ENCODE data around the gene PERCC1. TPM values are rescaled to one million over a fixed set of nuclear protein-coding genes. Genes with fewer than 3 reads are reported as not detected.

The PERCC1 gene
- total RNA-seq: not detected

DNA sequence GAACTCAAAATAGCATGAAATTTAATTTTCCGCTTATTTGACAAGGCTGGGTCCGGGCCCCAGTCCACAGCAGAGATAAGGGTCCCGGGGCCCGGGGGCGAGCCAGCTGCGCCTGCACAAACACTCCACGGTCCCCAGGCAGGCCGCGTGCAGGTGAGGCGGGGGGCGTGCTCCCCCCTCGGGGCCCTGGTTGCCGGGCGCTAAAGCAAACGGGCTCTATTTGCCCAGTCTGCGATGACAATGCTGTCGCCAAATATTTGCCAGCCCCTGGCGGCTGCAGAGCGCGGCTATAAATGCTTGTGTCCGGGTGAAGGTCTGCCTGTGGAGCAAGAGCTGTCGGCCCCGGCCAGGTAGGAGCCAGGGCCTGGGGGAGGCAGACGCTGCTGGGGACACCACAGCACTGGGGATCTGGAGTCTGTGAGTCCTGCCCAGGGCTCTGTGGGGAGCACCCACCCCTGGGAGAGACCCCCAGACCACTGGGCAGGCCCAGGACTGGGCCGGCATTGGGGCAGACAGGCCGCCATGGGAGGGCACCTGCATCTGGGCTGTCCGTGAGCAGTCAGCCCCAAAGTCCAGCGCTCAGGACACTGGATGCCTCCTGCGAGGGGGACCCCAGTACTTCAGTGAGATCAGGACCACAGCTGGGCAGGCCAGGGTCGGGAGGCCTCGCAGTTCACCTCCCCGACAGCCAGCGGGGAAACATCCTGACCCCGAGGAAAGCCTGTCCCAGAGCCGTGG is at the start of gene PERCC1:
Gene PERCC1 (plus strand): TSS at position 320 of the 738 bp plus-strand sequence. CDS start 1,516 bp downstream, outside the sequence.
- 33 to 56% methylated on average over 13 to 20 of the region's 35 CpGs for WGBS, 2 donors
- no peak for TF ChIP-seq CTCF (IDR thresholded peaks at IDR 0.05)
- intact Hi-C loops (cut with DNase I): no loop called here

DNA sequence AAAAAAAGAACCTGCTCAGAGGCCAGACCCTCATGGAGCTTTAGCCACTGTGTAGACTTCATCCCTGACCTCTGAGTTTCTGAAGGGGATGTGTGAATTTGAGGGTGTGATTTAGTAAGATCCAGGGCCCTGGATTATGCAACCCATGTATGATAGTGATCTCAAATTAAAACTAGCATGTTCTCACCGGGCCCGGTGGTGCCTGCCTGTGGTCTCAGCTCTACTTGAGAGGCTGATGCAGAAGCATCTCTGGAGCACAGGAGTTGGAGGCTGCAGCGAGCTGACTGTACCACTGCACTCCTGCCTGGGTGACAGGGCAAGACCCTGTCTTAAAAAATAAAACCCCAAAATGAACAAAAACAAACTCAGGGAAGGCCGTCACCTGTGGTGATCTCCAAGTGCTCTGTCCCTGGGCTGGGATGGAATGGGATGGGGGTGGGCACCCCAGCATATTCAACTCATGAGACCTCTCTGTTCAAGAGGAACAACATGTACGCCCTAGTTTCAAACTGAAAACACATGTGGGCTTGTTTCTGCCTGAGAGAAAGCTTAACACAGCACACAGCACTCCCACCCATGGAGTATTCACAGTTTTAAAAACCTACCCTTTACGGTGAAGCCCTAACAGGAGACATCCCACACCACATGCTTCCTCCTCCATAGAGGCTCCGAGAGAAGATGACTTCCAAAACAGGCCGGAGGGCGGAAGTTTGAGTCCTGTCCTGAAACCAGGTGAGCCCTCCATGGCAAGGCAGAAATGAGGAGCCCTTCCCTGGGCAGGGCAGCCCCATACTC is 49.1 kb upstream of the PERCC1 start:
- peaks cover 0 to 79% (median 13%) of the 10 kb centered on the region in 3 donors for H3K36me3 ChIP-seq
- 81 to 97% methylated on average over 6 to 7 of the region's 9 CpGs for WGBS, 2 donors
- no peak overlapping the region for H3K4me3 ChIP-seq
- no peak for DNase-seq
- peaks cover 16 to 29% (median 20%) of the 10 kb centered on the region in 3 donors for H3K4me1 ChIP-seq
- no peaks in the 10 kb centered on the region for H3K27me3 ChIP-seq
- TF ChIP-seq CTCF (IDR thresholded peaks at IDR 0.05): no peak
- TF ChIP-seq POLR2A (IDR thresholded peaks at IDR 0.05): no peak
- no peaks in the 10 kb centered on the region for H3K9me3 ChIP-seq
- no peak overlapping the region for H3K27ac ChIP-seq
- intact Hi-C loops (cut with DNase I): no loop called here

More for the DNA sequence above, at the start of gene PERCC1:
- Histone ChIP-seq H3K4me1 (peaks cover 0 to 8% (median 0%) of the 10 kb centered on the region in 3 donors), H3K9me3 (no peaks in the 10 kb centered on the region), H3K27ac (no peak within 1 kb of the TSS), H3K27me3 (peaks cover 0 to 56% (median 0%) of the 10 kb centered on the region in 4 donors), H3K36me3 (no peaks in the 10 kb centered on the region), H3K4me3 (no peak within 1 kb of the TSS)
- no peak for DNase-seq

DNA sequence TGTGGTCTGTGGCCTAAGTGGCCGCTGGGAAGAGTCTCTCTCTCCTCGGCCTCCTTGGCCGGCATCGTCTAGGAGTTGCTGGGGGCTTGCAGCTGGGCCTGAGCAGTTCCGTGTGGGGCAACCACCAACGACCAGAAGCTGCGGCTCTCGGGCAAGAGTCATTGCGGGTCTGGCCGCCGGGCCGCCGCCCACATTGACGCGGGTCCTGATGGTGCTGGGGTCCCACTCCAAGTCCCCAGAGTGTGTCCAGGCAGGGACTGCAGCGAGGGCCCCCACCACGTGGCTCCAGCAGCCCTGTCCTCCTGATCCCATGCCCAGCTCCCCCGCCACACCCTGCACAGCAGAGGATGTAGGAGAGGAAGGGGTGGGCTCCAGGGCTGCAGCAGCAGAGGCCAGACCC is 47.3 kb upstream of the PERCC1 start:
- H3K4me3 ChIP-seq: no peak overlapping the region
- intact Hi-C loops (cut with DNase I): no loop called here
- no peak for TF ChIP-seq CTCF (IDR thresholded peaks at IDR 0.05)
- TF ChIP-seq POLR2A (IDR thresholded peaks at IDR 0.05): no peak
- H3K27me3 ChIP-seq: no peaks in the 10 kb centered on the region
- H3K9me3 ChIP-seq: no peaks in the 10 kb centered on the region
- H3K27ac ChIP-seq: no peak overlapping the region
- DNase-seq: no peak
- peaks cover 0 to 81% (median 13%) of the 10 kb centered on the region in 3 donors for H3K36me3 ChIP-seq
- WGBS, 2 donors: 100% methylated on average over 1 to 4 of the region's 18 CpGs
- peaks cover 11 to 18% (median 11%) of the 10 kb centered on the region in 3 donors for H3K4me1 ChIP-seq

DNA sequence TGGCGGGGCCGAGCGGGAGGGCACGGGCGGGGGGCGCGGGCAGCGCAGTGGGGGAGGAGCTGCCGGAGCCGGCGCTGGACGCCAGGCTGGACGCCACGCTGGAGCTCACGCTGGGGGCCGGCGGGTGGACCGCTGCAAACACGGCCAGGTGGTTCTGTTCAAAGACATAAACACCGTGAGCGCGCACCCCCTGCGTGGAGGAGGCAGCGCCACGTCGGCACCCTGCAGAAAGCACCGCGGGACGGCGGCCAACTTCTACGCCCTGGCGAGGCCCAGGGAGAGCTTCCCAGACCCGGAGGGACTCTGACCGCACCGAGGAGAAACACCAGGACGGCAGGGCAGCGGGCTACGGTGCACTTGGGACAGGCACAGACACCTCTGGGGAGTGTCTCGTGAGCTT is 45.6 kb upstream of the PERCC1 start:
- peaks cover 0 to under 1% (median 0%) of the 10 kb centered on the region in 3 donors for H3K4me1 ChIP-seq
- no peak for DNase-seq
- 91 to 96% methylated on average over 13 to 27 of the region's 39 CpGs for WGBS, 2 donors
- H3K4me3 ChIP-seq: no peak overlapping the region
- H3K27me3 ChIP-seq: no peaks in the 10 kb centered on the region
- peaks cover 0 to 98% (median 24%) of the 10 kb centered on the region in 3 donors for H3K36me3 ChIP-seq
- no peaks in the 10 kb centered on the region for H3K9me3 ChIP-seq
- intact Hi-C loops (cut with DNase I): no loop called here
- H3K27ac ChIP-seq: no peak overlapping the region
- no peak for TF ChIP-seq POLR2A (IDR thresholded peaks at IDR 0.05)

DNA sequence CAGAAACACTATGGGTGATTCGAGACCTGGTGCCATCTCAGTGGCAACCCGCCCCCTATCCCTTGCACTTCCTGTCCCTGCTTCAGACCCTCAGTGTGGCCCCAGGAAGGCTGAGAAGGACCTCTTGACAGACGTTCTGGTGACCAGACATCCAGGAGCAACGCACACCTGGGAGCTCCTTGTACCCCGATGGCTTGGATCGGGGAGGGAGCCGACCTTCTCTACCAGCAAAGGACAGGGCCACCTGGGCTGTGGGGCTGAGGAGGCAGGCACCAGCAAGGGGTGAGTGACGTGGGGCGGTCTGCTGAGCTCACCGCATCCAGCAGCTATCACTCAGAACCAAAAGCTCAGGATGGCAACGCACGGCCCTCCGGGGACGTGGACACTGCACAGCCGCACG is 43.5 kb upstream of the PERCC1 start:
- Histone ChIP-seq H3K27ac (no peak overlapping the region), H3K27me3 (no peaks in the 10 kb centered on the region), H3K9me3 (no peaks in the 10 kb centered on the region), H3K4me1 (no peaks in the 10 kb centered on the region), H3K4me3 (no peak overlapping the region), H3K36me3 (peaks cover 0 to 100% (median 24%) of the 10 kb centered on the region in 3 donors)
- 100% methylated on average over 1 to 2 of the region's 16 CpGs for WGBS, 2 donors
- no peak for TF ChIP-seq CTCF (IDR thresholded peaks at IDR 0.05)
- no peak for TF ChIP-seq POLR2A (IDR thresholded peaks at IDR 0.05)
- intact Hi-C loops (cut with DNase I): no loop called here
- DNase-seq: no peak
